Smooth muscle cell (in vitro differentiated cells): Measurements from ENCODE around the gene STK38L. TPM values are rescaled to one million over a fixed set of nuclear protein-coding genes. Genes with fewer than 3 reads are reported as not detected.

Experiments
- DNase-seq: peaks from one replicate; lab custom pipeline; 2025; ENCODE audit not compliant: unreplicated experiment; lab: John Stamatoyannopoulos, UW
- H2AFZ ChIP-seq: fragments of 200-600 bp; sonication (generic); 2 replicates; pipeline ENCODE4 v1.6.0; 2016; ENCODE audit warnings: antibody characterized with exemption, low read depth, mild to moderate bottlenecking
- H3F3A ChIP-seq: fragments of 200-600 bp; sonication (generic); 2 replicates; pipeline ENCODE4 v1.6.0; 2017; ENCODE audit warnings: antibody characterized with exemption, low read depth
- H3K27ac ChIP-seq: fragments of 200-600 bp; sonication (generic); 2 replicates; pipeline ENCODE4 v1.5.1; 2016; ENCODE audit warnings: low read depth, mild to moderate bottlenecking
- H3K27me3 ChIP-seq: fragments of 200-600 bp; sonication (generic); 2 replicates; pipeline ENCODE4 v1.6.1; 2016; ENCODE audit warnings: low read depth, mild to moderate bottlenecking
- H3K36me3 ChIP-seq: fragments of 200-600 bp; sonication (generic); 2 replicates; pipeline ENCODE4 v1.5.1; 2016; ENCODE audit warnings: low read depth
- H3K4me1 ChIP-seq: fragments of 200-600 bp; sonication (generic); 2 replicates; pipeline ENCODE4 v1.5.1; 2016; ENCODE audit warnings: low read depth
- H3K4me2 ChIP-seq: fragments of 200-600 bp; sonication (generic); 2 replicates; pipeline ENCODE4 v1.6.0; 2016; ENCODE audit warnings: mild to moderate bottlenecking
- H3K4me3 ChIP-seq: fragments of 200-600 bp; sonication (generic); 2 replicates; pipeline ENCODE4 v1.5.1; 2016; ENCODE audit warnings: mild to moderate bottlenecking
- H3K79me2 ChIP-seq: fragments of 200-600 bp; sonication (generic); 2 replicates; pipeline ENCODE4 v1.6.0; 2016; ENCODE audit warnings: low read depth, mild to moderate bottlenecking
- H3K9ac ChIP-seq: fragments of 200-600 bp; sonication (generic); 2 replicates; pipeline ENCODE4 v1.6.0; 2016; ENCODE audit warnings: low read depth
- H3K9me3 ChIP-seq: fragments of 200-600 bp; sonication (generic); replicated peaks from 2 replicates; pipeline ENCODE4 v1.5.1; 2016; ENCODE audit warnings: low read depth
- H4K20me1 ChIP-seq: fragments of 200-600 bp; sonication (generic); 2 replicates; pipeline ENCODE4 v1.6.0; 2016; ENCODE audit warnings: low read depth
- CTCF ChIP-seq: fragments of 200-600 bp; sonication (generic); IDR thresholded peaks from 2 replicates; pipeline ENCODE4 v1.5.1; 2017; ENCODE audit warnings: borderline replicate concordance, mild to moderate bottlenecking, antibody characterized with exemption; ENCODE audit not compliant: insufficient read depth, poor library complexity, severe bottlenecking
- WGBS: methylation state at CpG from one replicate; pipeline ENCODE4 v1.1.7; 2016; ENCODE audit warnings: low lambda C conversion rate; 5-methylcytosine and 5-hydroxymethylcytosine counted together
- polyA plus RNA-seq: library from polyadenylated mRNA; unstranded; fragments of >200 nt; fragmentation: Nextera tagmentation; extraction: Ambion mirVana; gene quantifications from 2 replicates; pipeline ENCODE4 v1.2.1, GENCODE V29; 2016
- total RNA-seq: library from RNA; depleted of rRNA; stranded (reverse); fragments of >200 nt; gene quantifications from 2 replicates; pipeline ENCODE4 v1.2.3, GENCODE V29; 2014

Gene STK38L
- total and polyA plus RNA-seq, 2 experiments from 2014 or later, result 57.8 to 190 TPM

GRCh38 chr12:27331927-27332324, 87.8 kb downstream of the STK38L start:
- Histone ChIP-seq H3K9ac (peak overlapping the region; percentile 56), H3K27me3 (peaks cover 13% of the 10 kb centered on the region), H3K36me3 (no peaks in the 10 kb centered on the region), H2AFZ (no peak overlapping the region), H3K4me2 (peak overlapping the region; percentile 86), H3K79me2 (peaks cover 7% of the 10 kb centered on the region), H3K9me3 (no peaks in the 10 kb centered on the region), H3K4me3 (peak overlapping the region; percentile 67), H3K4me1 (peaks cover 16% of the 10 kb centered on the region), H4K20me1 (no peaks in the 10 kb centered on the region), H3K27ac (peak overlapping the region; percentile 97), H3F3A (peaks cover 24% of the 10 kb centered on the region)
- no peak for TF ChIP-seq CTCF
- DNase-seq, result no peak
- 44% methylated on average over 3 of the region's 3 CpGs for WGBS

- H3K9ac ChIP-seq, result peak overlapping the region; percentile 56
- H3K27ac ChIP-seq, result peak overlapping the region; percentile 97
- no peaks in the 10 kb centered on the region for H4K20me1 ChIP-seq
- H3K27me3 ChIP-seq, result peaks cover 13% of the 10 kb centered on the region
- no peak for DNase-seq
- no peak overlapping the region for H2AFZ ChIP-seq
- no peaks in the 10 kb centered on the region for H3K9me3 ChIP-seq
- H3K36me3 ChIP-seq, result no peaks in the 10 kb centered on the region
- H3F3A ChIP-seq, result peaks cover 24% of the 10 kb centered on the region
- peaks cover 7% of the 10 kb centered on the region for H3K79me2 ChIP-seq
- 13% methylated on average over 10 of the region's 10 CpGs for WGBS
- no peak for TF ChIP-seq CTCF
- H3K4me2 ChIP-seq, result peak overlapping the region; percentile 86
- peak overlapping the region; percentile 67 for H3K4me3 ChIP-seq
- H3K4me1 ChIP-seq, result peaks cover 16% of the 10 kb centered on the region
These were observed 88.3 kb downstream of the STK38L start for GRCh38 chr12:27332407-27332713.

- Histone ChIP-seq H3K79me2 (peaks cover 7% of the 10 kb centered on the region), H4K20me1 (no peaks in the 10 kb centered on the region), H3K4me3 (peak within 1 kb of the TSS; percentile 67), H3K4me1 (peaks cover 16% of the 10 kb centered on the region), H3K9ac (peak within 1 kb of the TSS; percentile 60), H3F3A (peaks cover 24% of the 10 kb centered on the region), H2AFZ (no peak within 1 kb of the TSS), H3K27ac (peak within 1 kb of the TSS; percentile 97), H3K4me2 (peak within 1 kb of the TSS; percentile 86), H3K9me3 (no peaks in the 10 kb centered on the region), H3K36me3 (no peaks in the 10 kb centered on the region), H3K27me3 (peaks cover 13% of the 10 kb centered on the region)
- 3% methylated on average over 37 of the region's 96 CpGs for WGBS
- DNase-seq, result peak; percentile 11
- no peak for TF ChIP-seq CTCF
These were observed 88.8 kb downstream of the STK38L start, which contains the start of gene BMAL2 for GRCh38 chr12:27332714-27333402. Gene BMAL2, plus strand, starts transcription at chr12:27332836. Its CDS starts 237 bp downstream, at chr12:27333073.
